ENCODE measurements around the gene SDR9C7.
A peak's percentile ranks its signal among the peaks of the same experiment; 100 is the strongest.
"Not testable (repeated sequence)": the region's sequence is repeated elsewhere in the genome, so short reads cannot be mapped to it uniquely, and the experiment has no call there.

The SDR9C7 gene

GRCh38 chr12:56933826-56934625 is at the start of gene SDR9C7:
Gene SDR9C7 (minus strand): TSS chr12:56934408. CDS start chr12:56934261, 147 bp downstream.
- no peak for DNase-seq

GRCh38 chr12:56983386-56983785 is 49.2 kb upstream of the SDR9C7 start:
- DNase-seq: no peak

- DNase-seq: not testable (repeated sequence)
Observed at GRCh38 chr12:56982578-56983236, 48.5 kb upstream of the SDR9C7 start.

- DNase-seq: no peak
Observed at GRCh38 chr12:56980941-56981530, 46.8 kb upstream of the SDR9C7 start.

GRCh38 chr12:56980268-56980667 is 46.1 kb upstream of the SDR9C7 start:
- no peak for DNase-seq

- DNase-seq: no peak
Observed at GRCh38 chr12:56979628-56980027, 45.4 kb upstream of the SDR9C7 start.

- peak; percentile 35 to 55 (median 48) for DNase-seq
Observed at GRCh38 chr12:56978397-56979138, 44.4 kb upstream of the SDR9C7 start.

GRCh38 chr12:56977361-56977760 is 43.2 kb upstream of the SDR9C7 start:
- DNase-seq: not testable (repeated sequence)

- DNase-seq: not testable (repeated sequence)
Observed at GRCh38 chr12:56974224-56974623, 40.0 kb upstream of the SDR9C7 start.

- not testable (repeated sequence) for DNase-seq
Observed at GRCh38 chr12:56968910-56969309, 34.7 kb upstream of the SDR9C7 start.

- DNase-seq: not testable (repeated sequence)
Observed at GRCh38 chr12:56965997-56966642, 31.9 kb upstream of the SDR9C7 start.

GRCh38 chr12:56965124-56965523 is 30.9 kb upstream of the SDR9C7 start:
- DNase-seq: not testable (repeated sequence)

- not testable (repeated sequence) for DNase-seq
Observed at GRCh38 chr12:56963557-56963956, 29.3 kb upstream of the SDR9C7 start.

- peak in 1 of 3 donors; percentile 18 for DNase-seq
Observed at GRCh38 chr12:56962247-56962646, 28.0 kb upstream of the SDR9C7 start.

- DNase-seq: no peak
Observed at GRCh38 chr12:56958422-56958821, 24.2 kb upstream of the SDR9C7 start.

GRCh38 chr12:56957229-56958052 is 23.2 kb upstream of the SDR9C7 start, which contains the start of gene RDH16:
Gene RDH16 (minus strand): TSS chr12:56957608. CDS start chr12:56957462, 146 bp downstream.
- no peak for DNase-seq

- DNase-seq: peak; percentile 81 to 87 (median 83)
Observed at GRCh38 chr12:56955631-56956256, 21.5 kb upstream of the SDR9C7 start.

- DNase-seq: no peak
Observed at GRCh38 chr12:56954958-56955355, 20.7 kb upstream of the SDR9C7 start.

GRCh38 chr12:56954057-56954957 is 20.1 kb upstream of the SDR9C7 start:
- DNase-seq: peak; percentile 40 to 54 (median 46)

GRCh38 chr12:56953314-56953713 is 19.1 kb upstream of the SDR9C7 start:
- DNase-seq: no peak
